Astrocyte of the spinal cord (primary cell): ENCODE measurements around the gene ARHGAP26.

ENCODE experiments used
- DNase-seq: peaks from one replicate; pipeline ENCODE4 v3.0.0; 2011; ENCODE audit warnings: low read depth, low spot score
- H3K4me3 ChIP-seq: 2 replicates; pipeline ENCODE4 v1.5.1; 2011; ENCODE audit warnings: low read depth, mild to moderate bottlenecking, low read length, moderate library complexity
- CTCF ChIP-seq: IDR thresholded peaks from 2 replicates; pipeline ENCODE4 v1.5.1; 2012; ENCODE audit warnings: low read depth, mild to moderate bottlenecking, low read length, inconsistent platforms
- in situ Hi-C: cut with HindIII; loops from 2 replicates; pipeline ENCODE4 v1.10.0; 2017; ENCODE audit warnings: low sequenced_read_pairs

ARHGAP26 gene

DNA sequence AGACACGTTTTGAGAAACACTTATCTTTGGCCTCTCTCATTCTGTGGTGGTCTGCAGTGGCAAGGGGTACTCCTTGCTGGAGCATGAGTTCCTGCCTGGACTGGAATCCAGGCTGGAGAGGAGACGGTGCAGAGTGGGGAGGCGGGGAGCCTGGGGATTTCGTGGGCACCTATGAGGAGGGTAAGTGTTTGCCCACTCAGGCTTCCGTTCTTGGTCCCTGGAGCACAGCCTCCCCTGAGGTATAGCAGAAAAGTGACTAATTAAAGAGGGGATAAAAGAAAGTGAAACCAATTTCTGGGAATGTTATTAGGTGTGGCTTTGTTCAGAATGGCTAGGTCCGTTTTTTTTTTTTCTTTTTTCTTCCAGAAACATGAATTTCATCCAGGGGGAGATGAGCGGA lies 90.8 kb downstream of the ARHGAP26 start:
- TF ChIP-seq CTCF = no peak
- no peak for DNase-seq
- no peak overlapping the region for H3K4me3 ChIP-seq
- in situ Hi-C loops = no loop called here

- DNase-seq = no peak
- no peak overlapping the region for H3K4me3 ChIP-seq
- TF ChIP-seq CTCF = no peak
Measured at GRCh38 chr5:142862594-142862993, 92.4 kb downstream of the ARHGAP26 start.

GRCh38 chr5:142863856-142864255 lies 93.7 kb downstream of the ARHGAP26 start:
- no peak for DNase-seq
- TF ChIP-seq CTCF = no peak
- in situ Hi-C loops = no loop called here
- no peak overlapping the region for H3K4me3 ChIP-seq

More at GRCh38 chr5:142862594-142862993, 92.4 kb downstream of the ARHGAP26 start:
- in situ Hi-C loops = no loop called here

GRCh38 chr5:142864290-142865260 lies 94.4 kb downstream of the ARHGAP26 start:
- no peak overlapping the region for H3K4me3 ChIP-seq
- in situ Hi-C loops = no loop called here
- no peak for TF ChIP-seq CTCF
- DNase-seq = no peak

GRCh38 chr5:142865631-142866030 lies 95.5 kb downstream of the ARHGAP26 start:
- DNase-seq = no peak
- H3K4me3 ChIP-seq = no peak overlapping the region
- in situ Hi-C loops = no loop called here
- no peak for TF ChIP-seq CTCF

GRCh38 chr5:142866563-142867275 lies 96.5 kb downstream of the ARHGAP26 start:
- TF ChIP-seq CTCF = peak; percentile 69
- peak; percentile 75 for DNase-seq
- no peak overlapping the region for H3K4me3 ChIP-seq
- in situ Hi-C loops = no loop called here
